ENCODE results near the gene APOB. TPM values are rescaled to one million over a fixed set of nuclear protein-coding genes. Genes with fewer than 3 reads are reported as not detected.

Gene APOB
- polyA plus RNA-seq, 2 of the 4 experiments (the other 2 are of a cell fraction): under 0.01 TPM; not detected in 1

GRCh38 chr2:21001988-21002813, 41.7 kb downstream of the APOB start:
- ChIA-PET CTCF (interaction anchor here (0.7 to 1.1 kb wide), 3 partner anchors 39 to 341 kb away, joined by 3 read pairs; no protein-coding TSS in a partner anchor), POLR2A (no interaction called here)
- TF ChIP-seq RFX5 (IDR thresholded peaks at IDR 0.05): no peak
- no peak overlapping the region for H3K4me3 ChIP-seq
- FAIRE-seq: no peak
- no peaks in the 10 kb centered on the region for H3K4me1 ChIP-seq
- 18% methylated on average over 9 of the region's 9 CpGs for WGBS (ENCODE audit: missing lambda C conversion rate)
- no peak for DNase-seq (ENCODE audit: low read depth in 1 of 2, low spot score in 1 of 2)
- H3K9me3 ChIP-seq: no peaks in the 10 kb centered on the region
- ATAC-seq: no peak
- no peak overlapping the region for H3K27ac ChIP-seq
- no peak overlapping the region for H3K4me2 ChIP-seq

DNA sequence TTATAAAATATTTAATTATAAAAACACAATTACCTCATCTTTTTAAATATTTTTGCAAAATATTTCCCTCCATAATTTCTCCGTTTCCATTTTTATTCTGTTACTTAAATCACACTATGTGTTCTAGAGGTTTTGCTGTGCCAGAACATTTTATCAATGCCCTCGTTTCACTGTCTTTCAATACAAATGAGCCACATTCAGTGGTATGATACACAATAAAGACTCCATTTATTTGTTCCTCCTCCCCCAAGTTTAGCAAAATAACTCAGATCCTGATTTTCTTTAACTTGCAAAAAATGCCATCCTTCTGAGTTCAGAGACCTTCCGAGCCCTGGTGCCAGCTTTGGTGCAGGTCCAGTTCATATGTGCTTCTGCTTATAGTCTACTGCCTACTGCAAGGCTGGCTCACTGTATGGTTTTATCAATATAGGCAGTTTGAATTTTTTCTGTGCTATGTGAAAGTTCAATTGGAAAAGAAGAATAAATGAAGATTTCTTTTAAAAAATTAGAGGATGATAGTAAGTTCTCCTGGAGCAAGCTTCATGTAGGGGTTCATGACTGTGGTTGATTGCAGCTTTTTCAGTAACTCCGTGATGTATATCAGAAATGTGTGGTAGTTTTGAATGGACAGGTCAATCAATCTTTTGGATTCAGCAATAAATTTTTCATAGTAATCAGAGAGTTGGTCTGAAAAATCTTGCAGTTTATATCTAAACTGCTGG, 42.5 kb downstream of the APOB start:
- H3K9me3 ChIP-seq: no peaks in the 10 kb centered on the region
- TF ChIP-seq ZC3H11A (IDR thresholded peaks at IDR 0.05) (no peak), CHD2 (IDR thresholded peaks at IDR 0.05; ENCODE audit: low read length, partially characterized antibody) (no peak)
- ChIA-PET POLR2A (no interaction called here), CTCF (interaction anchor here (0.7 to 1.1 kb wide), 3 partner anchors 38 to 340 kb away, joined by 3 read pairs; no protein-coding TSS in a partner anchor)
- ATAC-seq (peak in 1 of 2 experiments; percentile 33; a peak in 2 of 6 replicates), DNase-seq (ENCODE audit: low read depth in 1 of 2, low spot score in 1 of 2) (no peak), FAIRE-seq (no peak)
- no peaks in the 10 kb centered on the region for H3K4me1 ChIP-seq
- H3K27ac ChIP-seq: no peak overlapping the region
- WGBS (ENCODE audit: missing lambda C conversion rate): 31% methylated on average over 4 of the region's 4 CpGs
- no peak overlapping the region for H3K4me3 ChIP-seq
- H3K4me2 ChIP-seq: no peak overlapping the region

GRCh38 chr2:20999906-21000645, 43.8 kb downstream of the APOB start:
- no peak for TF ChIP-seq CHD4 (IDR thresholded peaks at IDR 0.05; ENCODE audit: borderline replicate concordance)
- TF ChIP-seq JUN (IDR thresholded peaks at IDR 0.05): no peak
- TF ChIP-seq REST (IDR thresholded peaks at IDR 0.05): no peak
- no peak for TF ChIP-seq HMGXB4 (CRISPR knock-in tag; IDR thresholded peaks at IDR 0.05; ENCODE audit: borderline replicate concordance)
- TF ChIP-seq EHF (CRISPR knock-in tag; IDR thresholded peaks at IDR 0.05): no peak
- TF ChIP-seq GATA3 (IDR thresholded peaks at IDR 0.05; ENCODE audit: borderline replicate concordance): no peak
- no peak for TF ChIP-seq HEYL (CRISPR knock-in tag; IDR thresholded peaks at IDR 0.05)
- TF ChIP-seq, protein P1, sequence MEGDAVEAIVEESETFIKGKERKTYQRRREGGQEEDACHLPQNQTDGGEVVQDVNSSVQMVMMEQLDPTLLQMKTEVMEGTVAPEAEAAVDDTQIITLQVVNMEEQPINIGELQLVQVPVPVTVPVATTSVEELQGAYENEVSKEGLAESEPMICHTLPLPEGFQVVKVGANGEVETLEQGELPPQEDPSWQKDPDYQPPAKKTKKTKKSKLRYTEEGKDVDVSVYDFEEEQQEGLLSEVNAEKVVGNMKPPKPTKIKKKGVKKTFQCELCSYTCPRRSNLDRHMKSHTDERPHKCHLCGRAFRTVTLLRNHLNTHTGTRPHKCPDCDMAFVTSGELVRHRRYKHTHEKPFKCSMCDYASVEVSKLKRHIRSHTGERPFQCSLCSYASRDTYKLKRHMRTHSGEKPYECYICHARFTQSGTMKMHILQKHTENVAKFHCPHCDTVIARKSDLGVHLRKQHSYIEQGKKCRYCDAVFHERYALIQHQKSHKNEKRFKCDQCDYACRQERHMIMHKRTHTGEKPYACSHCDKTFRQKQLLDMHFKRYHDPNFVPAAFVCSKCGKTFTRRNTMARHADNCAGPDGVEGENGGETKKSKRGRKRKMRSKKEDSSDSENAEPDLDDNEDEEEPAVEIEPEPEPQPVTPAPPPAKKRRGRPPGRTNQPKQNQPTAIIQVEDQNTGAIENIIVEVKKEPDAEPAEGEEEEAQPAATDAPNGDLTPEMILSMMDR (IDR thresholded peaks at IDR 0.05): no peak
- no peak for TF ChIP-seq CEBPB (IDR thresholded peaks at IDR 0.05)
- no peak for TF ChIP-seq MAZ (IDR thresholded peaks at IDR 0.05; ENCODE audit: borderline replicate concordance, low read depth, low read length)
- no peak for TF ChIP-seq HOXA7 (CRISPR knock-in tag; IDR thresholded peaks at IDR 0.05)
- no peak for TF ChIP-seq FOSL2 (IDR thresholded peaks at IDR 0.05)
- no peak for TF ChIP-seq FOSL2 (CRISPR knock-in tag; IDR thresholded peaks at IDR 0.05)
- TF ChIP-seq ATOH8 (CRISPR knock-in tag; IDR thresholded peaks at IDR 0.05; ENCODE audit: low read depth): no peak
- no peak for TF ChIP-seq FOSB (CRISPR knock-in tag; IDR thresholded peaks at IDR 0.05)
- TF ChIP-seq EP300 (IDR thresholded peaks at IDR 0.05): no peak
- no peak for TF ChIP-seq HDAC2 (IDR thresholded peaks at IDR 0.05)
- TF ChIP-seq ZSCAN20 (CRISPR knock-in tag; IDR thresholded peaks at IDR 0.05): no peak
- peak in 1 of 2 experiments; percentile 12 for DNase-seq (ENCODE audit: low read depth in 1 of 2, low spot score in 1 of 2)
- Histone ChIP-seq H3K4me3 (no peak overlapping the region), H3K4me2 (no peak overlapping the region), H3K9me3 (no peaks in the 10 kb centered on the region), H3K4me1 (no peaks in the 10 kb centered on the region), H3K27ac (no peak overlapping the region)
- no peak for FAIRE-seq
- CTCF ChIA-PET: interaction anchor here (1.1 to 1.4 kb wide), 2 partner anchors 11 to 338 kb away, joined by 3 read pairs; no protein-coding TSS in a partner anchor
- ATAC-seq: peak in 1 of 2 experiments; percentile 59; a peak in 4 of 6 replicates
- POLR2A ChIA-PET: no interaction called here
- 54% methylated on average over 4 of the region's 4 CpGs for WGBS (ENCODE audit: missing lambda C conversion rate)

All from A549 (cell line).